Kidney capillary endothelial cell (primary cell): ENCODE results near the gene AKNA.

Experiments used
- DNase-seq: peaks from one replicate; pipeline ENCODE4 v3.0.0-alpha.2; 2018; ENCODE audit warnings: low spot score

AKNA gene

GRCh38 chr9:114356792-114357191 lies 31.0 kb downstream of the AKNA start:
- DNase-seq = no peak

- no peak for DNase-seq
Measured at GRCh38 chr9:114355821-114356220, 32.0 kb downstream of the AKNA start.

GRCh38 chr9:114351932-114352331 lies 35.9 kb downstream of the AKNA start:
- DNase-seq = no peak

GRCh38 chr9:114350636-114351401 lies 37.0 kb downstream of the AKNA start:
- DNase-seq = no peak

GRCh38 chr9:114349713-114350480 lies 37.9 kb downstream of the AKNA start:
- no peak for DNase-seq

- peak; percentile 18 for DNase-seq
Measured at GRCh38 chr9:114348906-114349482, 38.8 kb downstream of the AKNA start.

GRCh38 chr9:114348261-114348905 lies 39.4 kb downstream of the AKNA start:
- DNase-seq = no peak

GRCh38 chr9:114347675-114348074 lies 40.1 kb downstream of the AKNA start:
- no peak for DNase-seq

GRCh38 chr9:114346146-114346545 lies 41.6 kb downstream of the AKNA start:
- no peak for DNase-seq

- DNase-seq = no peak
Measured at GRCh38 chr9:114345493-114346065, 42.2 kb downstream of the AKNA start.

GRCh38 chr9:114344692-114345091 lies 43.1 kb downstream of the AKNA start:
- no peak for DNase-seq

- DNase-seq = no peak
Measured at GRCh38 chr9:114344188-114344566, 43.6 kb downstream of the AKNA start.

GRCh38 chr9:114343471-114344187 lies 44.2 kb downstream of the AKNA start:
- no peak for DNase-seq

GRCh38 chr9:114342755-114343440 lies 44.9 kb downstream of the AKNA start:
- DNase-seq = no peak

GRCh38 chr9:114341991-114342390 lies 45.8 kb downstream of the AKNA start:
- no peak for DNase-seq

- DNase-seq = no peak
Measured at GRCh38 chr9:114341152-114341830, 46.5 kb downstream of the AKNA start.

- DNase-seq = peak; percentile 29
Measured at GRCh38 chr9:114339130-114339908, 48.5 kb downstream of the AKNA start.

GRCh38 chr9:114338187-114338586 lies 49.6 kb downstream of the AKNA start:
- DNase-seq = no peak

GRCh38 chr9:114336699-114337395 lies 50.9 kb downstream of the AKNA start:
- no peak for DNase-seq
